NCI-H2171 treated with DMSO at 0.1 percent for 48 hours (cell line): ENCODE measurements around the gene PAF1.

ENCODE experiments used
- DNase-seq: peaks from one replicate; lab custom pipeline; 2025; lab: John Stamatoyannopoulos, UW

The PAF1 gene

DNA sequence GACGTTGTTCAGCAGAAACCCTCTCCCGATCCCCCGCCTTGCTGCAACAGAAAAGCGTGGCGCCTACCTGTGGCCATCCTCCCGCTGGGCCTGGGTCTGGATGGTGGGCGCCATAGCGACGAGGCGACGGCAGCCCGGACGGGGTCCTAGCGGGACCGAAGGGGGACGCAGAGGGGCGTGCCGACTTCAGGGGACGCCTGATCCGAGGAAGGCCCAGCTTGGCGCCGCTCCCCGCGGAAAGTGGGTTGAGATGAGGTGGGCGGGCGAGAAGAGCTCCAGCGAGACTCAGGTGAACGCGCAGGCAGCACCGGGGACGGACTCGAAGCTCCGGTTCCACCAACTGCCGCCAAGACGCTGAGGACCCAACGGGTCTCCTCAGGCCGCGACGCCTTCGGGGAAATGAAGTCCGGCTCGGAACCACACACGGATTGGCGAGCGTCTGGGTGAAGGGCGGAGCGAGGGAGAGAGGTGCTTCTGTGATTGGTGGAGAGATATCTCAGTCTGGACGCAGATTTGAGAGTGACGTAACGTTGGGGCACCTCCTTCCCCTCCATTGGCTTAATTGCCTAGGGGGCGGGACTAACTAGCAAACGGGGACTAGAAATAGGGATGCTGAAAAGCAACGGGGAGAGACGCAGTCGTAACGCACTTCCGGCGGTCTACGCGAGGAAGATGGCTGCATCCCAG lies at the start of gene PAF1, which contains the start of gene MED29:
Gene PAF1, minus strand, starts transcription at position 356 of the 687 bp plus-strand sequence. Its CDS starts 242 bp downstream, at position 114.
Gene MED29, plus strand, starts transcription at position 628 of the 687 bp plus-strand sequence. Its CDS starts 45 bp downstream, at position 673.
- DNase-seq, result peak; percentile 100

DNA sequence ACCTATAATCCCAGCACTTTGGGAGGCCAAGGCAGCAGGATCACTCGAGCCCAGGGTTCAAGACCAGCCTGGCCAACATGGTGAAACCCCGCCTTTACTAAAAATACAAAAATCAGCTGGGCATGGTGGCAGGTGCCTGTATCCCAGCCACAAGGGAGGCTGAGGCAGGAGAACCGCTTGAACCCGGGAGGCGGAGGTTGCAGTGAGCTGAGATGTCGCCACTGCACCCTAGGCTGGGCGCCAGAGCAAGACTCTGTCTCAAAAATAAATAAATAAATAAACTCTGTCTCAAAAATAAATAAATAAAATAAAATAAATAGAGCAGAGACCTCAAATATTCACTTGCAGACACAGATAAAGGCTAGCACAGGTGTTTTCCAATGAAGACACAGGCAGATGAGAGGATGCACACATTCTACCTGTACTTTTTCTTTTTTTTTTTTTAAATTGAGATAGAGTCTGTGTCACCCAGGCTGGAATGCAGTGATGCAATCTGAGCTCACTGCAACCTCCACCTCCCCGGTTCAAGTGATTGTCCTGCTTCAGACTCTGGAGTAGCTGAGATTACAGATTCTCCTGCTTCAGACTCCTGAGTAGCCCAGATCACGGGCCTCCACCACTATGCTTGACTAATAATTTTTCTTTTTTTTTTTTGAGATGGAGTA lies 47.5 kb upstream of the PAF1 start:
- no peak for DNase-seq

- DNase-seq, result no peak
Observed at GRCh38 chr19:39436350-39436716, 45.4 kb upstream of the PAF1 start.

- peak; percentile 97 for DNase-seq
Observed at GRCh38 chr19:39435499-39436349, 44.8 kb upstream of the PAF1 start, which contains the start of gene RPS16. Gene RPS16 (minus strand): TSS chr19:39435949. CDS start chr19:39435895, 54 bp downstream.

DNA sequence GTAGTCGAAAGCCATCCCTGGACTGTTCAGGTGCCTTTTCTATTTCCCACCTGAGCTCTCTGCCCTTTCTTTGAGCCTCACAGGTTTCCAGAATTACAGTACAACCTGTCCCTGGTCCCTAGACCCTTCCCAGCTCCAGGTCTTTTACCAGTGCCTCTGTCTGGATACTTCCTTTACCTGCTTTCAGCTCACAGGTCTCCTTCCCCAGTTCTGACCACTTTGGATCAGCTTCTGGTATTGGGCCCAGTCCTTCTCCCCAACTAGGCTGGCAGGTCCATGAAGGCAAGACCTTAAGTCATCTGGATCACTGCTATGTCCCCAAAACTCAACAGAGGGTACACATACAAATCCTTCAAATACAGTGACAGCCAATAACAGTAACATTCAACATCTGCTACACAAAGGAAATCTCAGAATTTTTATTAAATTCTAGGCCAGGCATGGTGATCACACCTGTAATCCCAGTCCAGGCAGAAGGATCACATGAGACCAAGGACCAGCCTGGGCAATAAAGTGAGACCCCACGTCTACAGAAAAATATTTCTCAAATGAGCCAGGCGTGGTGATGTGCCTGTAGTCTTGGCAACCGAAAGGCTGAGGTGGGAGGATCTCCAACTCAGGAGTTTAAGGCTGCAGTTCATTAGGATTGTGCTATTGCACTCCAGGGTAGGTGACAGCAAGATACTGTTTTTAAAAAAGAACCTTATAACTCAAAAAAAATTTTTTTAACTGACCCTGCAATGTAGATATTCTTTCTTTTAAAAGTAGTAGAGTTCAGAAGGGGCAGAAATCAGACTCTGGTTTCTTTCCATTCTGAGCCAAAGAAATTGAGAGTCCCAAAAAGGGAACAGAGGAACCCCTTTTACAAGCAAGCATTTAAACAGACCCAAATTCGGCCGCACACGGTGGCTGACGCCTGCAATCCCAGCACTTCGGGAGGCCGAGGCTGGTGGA lies 43.5 kb upstream of the PAF1 start:
- no peak for DNase-seq

- no peak for DNase-seq
Observed at GRCh38 chr19:39433480-39434079, 42.7 kb upstream of the PAF1 start.

GRCh38 chr19:39432677-39433025 lies 41.7 kb upstream of the PAF1 start:
- no peak for DNase-seq

GRCh38 chr19:39430675-39431593 lies 40.0 kb upstream of the PAF1 start:
- no peak for DNase-seq

GRCh38 chr19:39428283-39429112 lies 37.6 kb upstream of the PAF1 start:
- no peak for DNase-seq

DNA sequence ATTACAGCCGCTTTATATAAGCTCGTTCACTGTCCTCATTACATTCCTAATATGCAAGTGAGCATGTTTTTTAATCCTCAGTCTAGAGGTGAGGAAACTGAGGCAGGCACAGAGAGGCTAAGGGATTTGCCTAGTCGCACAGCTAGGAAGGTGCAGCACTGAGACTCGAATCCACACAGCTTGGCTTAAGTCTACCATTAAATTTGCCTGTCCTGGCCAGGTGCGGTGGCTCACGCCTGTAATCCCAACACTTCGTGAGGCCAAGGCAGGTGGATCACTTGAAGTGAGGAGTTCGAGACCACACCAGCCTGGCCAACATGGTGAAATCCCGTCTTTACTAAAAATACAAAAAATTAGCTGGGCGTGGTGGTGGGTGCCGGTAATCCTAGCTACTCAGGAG lies 36.8 kb upstream of the PAF1 start:
- DNase-seq, result no peak

GRCh38 chr19:39426170-39426569 lies 35.3 kb upstream of the PAF1 start:
- DNase-seq, result no peak

DNA sequence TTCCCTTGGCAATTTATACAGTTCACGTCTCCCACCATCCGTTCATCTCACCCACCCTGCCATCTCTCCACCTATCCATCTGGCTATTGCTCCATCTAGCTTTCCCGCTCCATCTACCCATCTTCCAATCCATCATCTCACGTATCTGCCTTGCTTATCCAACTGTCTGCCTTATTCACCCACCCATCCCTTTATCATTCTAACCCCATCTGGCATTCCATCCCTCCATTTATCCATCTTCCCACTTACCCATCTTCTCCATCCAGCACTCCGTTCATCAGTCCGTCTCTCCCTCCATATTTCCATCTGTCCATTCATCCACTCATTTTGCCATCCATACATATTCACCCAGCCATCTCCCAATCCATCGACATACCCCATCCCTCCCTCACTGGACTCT lies 34.8 kb upstream of the PAF1 start:
- DNase-seq, result no peak

GRCh38 chr19:39424934-39425333 lies 34.0 kb upstream of the PAF1 start:
- no peak for DNase-seq

DNA sequence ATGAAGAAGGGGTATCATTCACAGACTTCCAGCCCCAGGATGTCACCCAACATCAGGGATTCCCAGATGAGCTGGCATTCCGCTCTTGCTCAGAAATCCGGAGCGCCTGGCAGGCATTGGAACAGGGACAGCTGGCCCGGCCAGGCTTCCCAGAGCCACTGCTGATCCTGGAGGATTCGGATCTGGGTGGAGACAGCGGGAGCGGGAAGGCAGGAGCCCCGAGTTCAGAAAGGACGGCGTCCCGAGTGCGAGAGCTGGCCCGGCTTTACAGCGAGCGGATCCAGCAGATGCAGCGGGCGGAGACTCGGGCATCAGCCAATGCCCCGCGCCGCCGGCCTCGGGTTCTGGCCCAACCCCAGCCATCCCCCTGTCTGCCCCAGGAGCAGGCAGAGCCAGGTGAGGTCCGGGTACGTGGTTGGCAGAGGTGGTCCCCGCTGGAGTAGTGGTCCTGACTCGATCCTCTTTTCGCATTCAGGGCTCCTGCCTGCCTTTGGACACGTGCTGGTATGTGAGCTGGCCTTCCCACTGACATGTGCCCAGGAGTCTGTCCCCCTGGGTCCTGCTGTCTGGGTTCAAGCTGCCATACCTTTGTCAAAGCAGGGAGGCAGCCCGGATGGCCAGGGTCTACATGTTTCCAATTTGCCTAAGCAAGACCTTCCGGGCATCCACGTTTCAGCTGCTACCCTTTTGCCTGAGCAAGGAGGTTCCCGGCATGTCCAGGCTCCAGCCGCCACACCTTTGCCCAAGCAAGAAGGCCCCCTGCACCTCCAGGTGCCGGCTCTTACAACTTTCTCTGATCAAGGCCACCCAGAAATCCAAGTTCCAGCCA lies 32.6 kb upstream of the PAF1 start:
- no peak for DNase-seq

DNA sequence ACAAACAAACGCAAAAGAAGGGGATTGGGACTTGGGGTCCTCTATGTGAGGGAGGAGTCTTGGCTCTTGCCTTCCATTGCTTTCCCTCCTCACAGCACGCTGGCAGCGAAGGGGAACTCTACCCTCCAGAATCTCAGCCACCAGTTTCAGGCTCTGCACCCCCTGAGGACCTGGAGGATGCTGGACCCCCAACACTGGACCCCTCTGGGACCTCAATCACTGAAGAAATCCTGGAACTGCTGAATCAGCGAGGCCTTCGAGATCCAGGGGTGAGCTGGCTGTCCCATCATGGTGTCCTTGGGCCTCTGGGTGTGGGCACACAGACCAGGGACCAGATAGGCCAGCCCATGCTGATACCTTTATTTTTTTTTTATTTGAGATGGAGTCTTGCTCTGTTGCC lies 31.1 kb upstream of the PAF1 start:
- no peak for DNase-seq

- DNase-seq, result no peak
Observed at GRCh38 chr19:39420769-39421168, 29.9 kb upstream of the PAF1 start.

DNA sequence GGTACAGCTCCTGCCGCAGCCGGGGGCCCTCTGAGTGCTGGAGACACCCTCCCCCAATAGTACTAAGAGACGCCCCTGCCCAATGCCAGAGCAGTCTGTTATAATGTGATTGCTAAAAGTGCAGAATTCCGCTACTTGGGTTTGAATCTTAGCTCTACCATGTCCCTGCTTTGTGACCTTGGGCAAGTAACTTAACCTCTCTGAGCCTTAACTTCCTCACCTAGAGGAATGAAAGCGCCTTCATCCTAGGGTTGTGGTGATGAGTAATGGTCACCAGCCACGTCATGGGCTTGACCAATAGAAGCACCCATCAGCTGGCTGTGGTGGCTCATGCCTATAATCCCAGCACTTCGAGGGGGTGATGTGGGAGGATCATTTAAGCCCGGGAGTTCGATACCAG lies 28.1 kb upstream of the PAF1 start:
- DNase-seq, result no peak

DNA sequence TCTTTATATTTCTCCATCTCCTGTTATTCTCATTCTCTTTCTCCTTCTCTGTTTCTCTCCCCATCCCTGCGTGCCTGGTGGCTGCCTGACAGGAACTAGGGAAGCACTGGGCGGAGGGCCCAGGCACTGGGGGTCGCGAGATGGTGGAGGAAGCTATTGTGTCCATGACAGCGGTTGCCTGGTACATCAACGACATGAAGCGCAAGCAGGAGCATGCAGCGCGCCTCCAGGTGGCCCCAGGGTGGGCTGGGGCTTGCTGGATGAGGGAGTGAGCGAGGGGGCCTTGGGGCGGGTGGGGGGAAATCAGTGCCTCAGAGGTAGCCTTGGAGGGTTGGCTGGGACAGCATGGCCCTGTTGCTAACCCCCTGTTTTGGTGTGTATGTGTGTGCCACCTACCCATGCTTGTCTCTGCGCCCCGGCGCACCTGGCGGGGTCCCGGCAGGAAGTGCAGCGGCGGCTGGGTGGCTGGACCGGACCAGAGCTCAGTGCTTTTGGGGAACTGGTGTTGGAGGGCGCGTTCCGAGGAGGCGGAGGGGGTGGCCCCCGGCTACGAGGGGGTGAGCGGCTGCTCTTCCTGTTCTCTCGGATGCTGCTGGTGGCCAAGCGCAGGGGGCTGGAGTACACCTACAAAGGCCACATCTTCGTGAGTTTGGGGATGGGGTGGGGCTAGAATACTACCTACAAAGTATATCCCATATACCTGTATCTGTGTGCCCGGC lies 26.7 kb upstream of the PAF1 start:
- DNase-seq, result no peak
